Fibroblast of skin of scalp (primary cell): ENCODE results near the gene CT47A1. TPM values are rescaled to one million over a fixed set of nuclear protein-coding genes. Genes with fewer than 3 reads are reported as not detected.
A peak's percentile ranks its signal among the peaks of the same experiment; 100 is the strongest.
"Not testable (repeated sequence)": the region's sequence is repeated elsewhere in the genome, so short reads cannot be mapped to it uniquely, and the experiment has no call there.

Source experiments
- DNase-seq: peaks from one replicate; pipeline ENCODE4 v3.0.0-alpha.2; 2013
- polyA plus RNA-seq, 2 experiments: library from polyadenylated mRNA; unstranded; fragments of 120-200 nt; gene quantifications; one replicate each; pipeline ENCODE4 v1.2.1, GENCODE V29; 2013; ENCODE audit not compliant: insufficient read length in 2 of 2

Gene CT47A1
- not detected for polyA plus RNA-seq (2013, experiment 1 of 2; ENCODE audit: insufficient read length)
- polyA plus RNA-seq (2013, experiment 2 of 2; ENCODE audit: insufficient read length): not detected

DNA sequence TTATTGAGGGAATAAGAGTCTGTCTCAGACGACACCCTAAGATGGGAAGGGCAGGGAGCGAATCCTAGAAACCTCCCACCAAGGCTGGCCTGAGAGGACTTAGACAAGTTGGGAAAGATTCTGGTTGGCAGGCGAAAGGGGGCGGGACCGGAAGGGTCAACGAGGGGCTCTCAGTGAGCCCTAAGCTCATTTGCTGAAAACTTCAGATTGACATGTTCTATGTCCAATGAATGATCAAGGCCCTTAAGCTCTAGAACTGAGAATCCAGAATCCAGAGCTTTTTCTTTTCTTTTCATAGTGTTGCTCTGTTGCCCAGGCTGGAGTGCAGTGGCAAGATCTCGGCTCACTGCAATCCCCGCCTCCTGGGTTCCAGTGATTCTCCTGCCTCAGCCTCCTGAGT, at the start of gene CT47A1:
TSS of gene CT47A1 (minus strand) at position 101 of the 400 bp plus-strand sequence. CDS start 231 bp downstream, outside the sequence.
- not testable (repeated sequence) for DNase-seq

DNA sequence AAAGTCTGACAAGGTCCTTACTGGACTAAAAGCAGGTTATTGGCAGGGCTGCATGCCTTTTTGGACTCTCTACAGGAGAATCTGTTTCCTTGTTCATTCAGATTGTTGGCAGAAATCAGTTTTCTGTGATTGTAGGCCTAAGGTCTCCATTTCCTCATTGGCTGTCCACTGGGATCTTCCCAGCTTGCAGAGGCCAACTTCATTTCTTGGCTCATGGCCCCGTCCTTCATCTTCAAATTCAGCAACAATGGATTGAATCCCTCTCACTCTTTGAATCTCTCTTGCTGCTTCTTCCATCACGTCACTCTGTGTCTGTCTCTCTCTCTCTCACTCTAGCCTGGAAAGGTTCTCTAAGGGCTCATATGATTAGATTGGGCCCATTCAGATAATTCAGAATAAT, 47.0 kb upstream of the CT47A1 start:
- DNase-seq: no peak

DNA sequence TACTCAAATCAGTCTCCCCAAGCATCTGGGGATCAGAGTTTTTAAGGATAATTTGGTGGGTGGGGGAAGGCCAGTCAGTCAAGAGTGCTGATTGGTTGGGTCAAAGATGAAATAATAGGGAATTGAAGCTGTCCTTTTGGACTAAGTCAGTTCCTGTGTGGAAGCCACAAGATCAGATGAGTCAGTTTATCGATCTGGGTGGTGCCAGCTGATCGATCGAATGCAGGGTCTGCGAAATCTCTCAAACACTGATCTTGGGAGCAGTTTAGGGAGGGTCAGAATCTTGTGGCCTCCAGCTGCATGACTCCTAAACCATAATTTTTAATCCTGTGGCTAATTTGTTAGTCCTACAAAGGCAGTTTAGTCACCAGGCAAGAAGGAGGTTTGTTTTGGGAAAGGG, 44.5 kb upstream of the CT47A1 start:
- no peak for DNase-seq

DNA sequence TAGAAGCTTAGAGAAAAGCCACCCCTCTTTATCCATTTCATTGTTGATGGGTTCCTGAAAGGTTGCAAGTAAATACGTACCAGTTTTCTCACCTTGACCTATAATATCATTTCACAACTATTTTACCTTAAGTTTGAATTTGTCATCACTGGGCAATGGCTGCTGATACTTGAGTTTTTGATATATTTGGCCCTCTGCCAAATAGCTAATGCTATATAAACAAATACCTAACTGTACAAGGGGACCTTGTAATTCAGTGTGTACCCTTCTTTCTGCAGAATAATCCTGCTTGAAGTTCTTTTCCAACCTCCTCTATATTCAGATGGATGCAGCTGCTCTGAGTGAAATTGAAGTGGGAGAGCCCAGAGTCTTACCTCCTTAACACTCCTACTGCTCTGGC, 42.9 kb upstream of the CT47A1 start:
- DNase-seq: no peak

DNA sequence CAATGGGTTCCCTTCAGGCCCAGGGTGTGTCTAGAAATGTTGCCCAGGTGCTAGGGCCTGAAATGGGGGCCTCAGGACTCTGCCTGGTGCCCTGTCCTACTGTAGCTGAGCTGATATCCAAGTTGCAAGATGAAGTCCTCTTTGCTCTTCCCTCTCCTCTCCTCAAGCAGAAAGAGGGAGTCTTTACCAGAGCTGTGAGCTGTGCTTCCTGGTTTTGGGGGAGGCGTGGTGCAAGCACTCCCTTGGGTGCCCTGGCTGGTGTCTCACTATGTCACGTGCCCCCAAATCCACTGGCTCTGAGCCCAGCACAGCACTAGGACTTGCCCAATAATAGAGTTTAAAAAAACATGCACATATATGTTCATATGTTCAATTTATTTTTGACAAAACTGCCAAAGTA, 29.3 kb upstream of the CT47A1 start:
- DNase-seq: no peak

DNA sequence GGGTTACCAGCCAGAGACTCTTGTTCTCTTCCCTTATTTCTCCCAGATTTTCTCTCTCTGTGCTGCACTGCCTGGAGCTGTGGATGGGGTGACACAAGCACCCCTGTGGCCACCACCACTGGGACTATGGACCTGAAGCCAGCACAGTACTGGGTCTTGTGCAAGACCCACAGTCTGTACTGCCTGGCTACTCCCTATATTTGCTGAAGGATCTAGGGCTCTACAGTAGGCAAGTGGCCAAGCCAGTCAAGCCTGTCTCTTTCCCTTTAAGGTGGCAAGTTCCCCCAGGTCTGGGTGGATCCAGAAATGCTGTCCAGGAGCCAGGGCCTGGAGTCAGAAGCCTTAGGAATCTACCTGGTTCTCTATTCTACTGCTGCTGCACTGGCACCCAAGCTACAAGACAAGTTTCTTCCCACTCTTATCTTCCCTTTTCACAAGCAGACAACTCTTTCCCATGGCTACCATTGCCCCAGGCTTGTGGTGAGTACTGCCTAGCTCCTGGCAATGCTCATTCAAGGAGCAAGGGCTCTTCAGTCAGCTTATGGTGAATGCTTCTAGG, 28.4 kb upstream of the CT47A1 start:
- DNase-seq: no peak

DNA sequence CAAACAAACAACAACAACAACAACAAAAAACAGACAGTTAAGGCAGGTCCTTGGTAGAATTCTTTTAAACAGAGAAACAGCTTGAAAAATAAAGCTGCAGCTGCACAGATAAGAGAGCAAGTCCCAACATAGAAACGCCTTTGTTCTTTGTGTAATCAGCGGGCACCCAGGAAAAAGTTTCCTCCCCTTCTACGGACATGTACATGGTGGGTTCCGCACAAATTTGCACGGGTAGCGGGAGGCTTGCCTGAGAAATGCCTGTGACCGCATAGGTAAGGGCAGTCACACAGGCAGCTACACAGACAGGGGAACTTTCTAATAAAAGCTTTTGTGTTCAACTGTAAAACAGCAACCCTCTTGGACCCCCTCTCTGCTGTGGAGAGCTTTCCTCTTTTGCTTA, 25.7 kb upstream of the CT47A1 start:
- no peak for DNase-seq

DNA sequence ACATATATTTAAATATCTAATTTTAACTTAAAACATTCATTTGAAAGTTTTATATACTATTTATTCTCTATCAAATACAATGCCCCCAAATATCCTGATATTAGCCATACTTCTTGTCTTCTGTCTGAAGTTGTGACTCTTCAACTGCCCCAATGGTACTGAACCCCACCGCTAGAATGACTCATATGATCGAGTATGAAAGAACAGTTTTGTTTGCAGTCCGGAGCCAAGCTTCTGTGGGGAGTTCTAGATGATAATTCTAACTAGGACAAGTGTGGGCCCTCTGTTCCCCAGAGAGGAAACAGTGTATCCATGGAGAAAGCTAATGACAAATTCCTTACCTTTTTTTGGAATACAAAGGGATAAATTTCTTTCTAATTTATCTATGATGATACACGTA, 24.7 kb upstream of the CT47A1 start:
- no peak for DNase-seq

DNA sequence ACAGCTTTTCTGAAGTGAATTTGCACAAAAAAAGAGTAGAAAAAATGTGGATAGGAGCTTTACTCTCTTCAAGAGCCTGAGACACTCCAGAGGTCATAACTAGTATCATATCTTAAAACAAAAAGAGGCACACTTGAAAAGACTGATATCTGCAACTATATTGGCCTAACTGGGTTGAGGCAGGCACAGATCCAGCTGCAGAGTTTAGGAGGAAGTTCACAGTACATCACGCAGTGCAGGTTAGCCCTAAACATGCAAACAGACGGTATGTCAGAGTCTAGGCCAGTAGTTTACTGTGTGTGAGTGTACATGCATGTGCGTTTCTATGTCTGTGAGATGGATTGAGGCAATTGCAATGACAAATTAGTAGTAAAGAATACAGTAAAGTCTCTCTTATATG, 24.2 kb upstream of the CT47A1 start:
- no peak for DNase-seq

DNA sequence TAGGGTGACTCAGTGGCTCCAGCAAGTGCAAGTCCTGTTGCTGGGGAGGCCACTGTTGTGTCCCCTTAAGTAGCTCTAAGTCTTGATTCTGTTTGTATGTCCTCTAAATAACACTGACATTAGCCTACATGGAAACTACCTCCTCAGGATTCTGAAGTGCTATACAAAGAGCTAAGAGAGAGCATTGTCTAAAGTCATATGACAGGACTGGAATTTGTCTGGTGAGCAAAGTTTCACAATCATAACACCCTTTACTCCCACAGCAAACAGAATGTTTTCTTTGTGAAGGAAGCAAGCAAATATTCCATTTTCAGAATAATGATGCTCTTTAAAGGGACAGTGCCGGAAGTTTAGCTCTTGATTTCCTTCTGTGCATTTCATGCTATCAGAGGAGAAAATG, 23.4 kb upstream of the CT47A1 start:
- DNase-seq: no peak

DNA sequence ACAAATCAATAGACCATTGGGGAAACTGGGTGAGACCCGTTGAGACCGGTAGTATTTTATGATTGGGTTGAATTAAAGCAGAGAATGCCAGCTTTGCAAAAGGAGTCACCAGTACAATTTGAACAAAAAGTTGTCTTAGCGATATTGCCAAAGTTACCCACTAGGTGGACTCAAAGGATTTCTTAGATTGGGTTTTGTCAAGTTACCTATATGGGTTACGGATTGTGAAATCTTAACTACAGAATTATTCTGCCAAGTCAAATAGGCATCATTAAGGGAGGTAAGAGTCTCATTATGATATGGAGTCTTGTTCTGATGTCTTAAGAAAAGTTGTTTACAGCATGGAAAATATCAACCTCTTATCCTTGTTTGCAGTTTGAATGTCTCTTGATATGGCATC, 15.0 kb upstream of the CT47A1 start:
- DNase-seq: peak; percentile 4

DNA sequence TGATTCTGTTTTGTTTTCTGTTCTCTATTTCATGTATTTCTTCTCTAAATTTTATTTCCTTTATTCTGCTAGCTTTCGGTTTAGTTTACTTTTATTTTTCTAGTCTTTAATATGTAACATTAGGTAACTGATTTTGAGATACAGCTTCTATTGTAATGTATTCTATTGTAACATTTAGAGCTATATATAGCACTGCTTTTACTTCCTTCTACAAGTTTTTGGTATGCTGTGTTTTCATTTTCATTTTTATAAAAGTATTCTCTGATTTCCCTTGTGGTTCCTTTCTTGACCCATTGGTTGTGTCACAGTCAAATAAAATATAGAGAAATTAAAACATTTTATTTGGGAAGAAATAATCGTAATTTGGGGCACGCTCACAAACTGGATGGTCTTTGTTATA, 13.9 kb upstream of the CT47A1 start:
- DNase-seq: no peak

DNA sequence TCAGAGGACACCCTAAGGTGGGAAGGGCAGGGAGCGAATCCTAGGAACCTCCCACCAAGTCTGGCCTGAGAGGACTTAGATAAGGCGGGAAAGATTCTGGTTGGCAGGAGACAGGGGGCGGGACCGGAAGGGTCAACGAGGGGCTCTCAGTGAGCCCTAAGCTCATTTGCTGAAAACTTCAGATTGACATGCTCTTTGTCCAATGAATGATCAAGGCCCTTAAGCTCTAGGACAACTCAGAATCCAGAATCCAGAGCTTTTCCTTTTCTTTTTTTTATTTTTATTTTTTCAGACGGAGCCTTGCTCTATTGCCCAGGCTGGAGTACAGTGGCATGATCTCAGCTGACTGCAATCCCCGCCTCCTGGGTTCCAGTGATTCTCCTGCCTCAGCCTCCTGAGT, 29.1 kb downstream of the CT47A1 start, which contains the start of gene CT47A7:
TSS of gene CT47A7 (minus strand) at position 101 of the 400 bp plus-strand sequence. CDS start 255 bp downstream, outside the sequence.
- not testable (repeated sequence) for DNase-seq
